ENCODE data around the gene DGLUCY.
"Not testable (repeated sequence)": the region's sequence is repeated elsewhere in the genome, so short reads cannot be mapped to it uniquely, and the experiment has no call there.

Gene DGLUCY

DNA sequence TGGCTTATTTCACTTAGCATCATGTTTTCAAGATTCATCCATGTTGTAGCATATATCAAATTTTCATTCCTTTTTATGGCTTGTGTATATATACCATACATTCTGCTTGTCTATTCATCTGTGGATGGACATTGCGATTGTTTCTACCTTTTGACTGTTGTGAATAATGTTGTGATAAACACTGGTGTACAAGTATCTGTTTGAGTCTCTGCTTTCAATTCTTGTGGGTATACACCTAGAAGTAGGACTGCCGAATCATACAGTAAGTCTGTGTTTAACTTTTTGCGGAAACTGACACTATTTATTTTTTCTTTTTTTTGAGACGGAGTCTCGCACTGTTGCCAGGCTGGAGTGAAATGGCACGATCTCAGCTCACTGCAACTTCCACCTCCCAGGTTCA lies 33.8 kb upstream of the DGLUCY start:
- TF ChIP-seq SUZ12 (IDR thresholded peaks at IDR 0.05; ENCODE audit: extremely low read depth, insufficient read depth, insufficient read length) (no peak), YY1 (IDR thresholded peaks at IDR 0.05; ENCODE audit: insufficient read depth, insufficient read length) (no peak), ZNF274 (IDR thresholded peaks at IDR 0.05; ENCODE audit: low read depth, low read length) (no peak)
- H3K4me1 ChIP-seq (ENCODE audit: insufficient read depth, insufficient read length) = no peaks in the 10 kb centered on the region

DNA sequence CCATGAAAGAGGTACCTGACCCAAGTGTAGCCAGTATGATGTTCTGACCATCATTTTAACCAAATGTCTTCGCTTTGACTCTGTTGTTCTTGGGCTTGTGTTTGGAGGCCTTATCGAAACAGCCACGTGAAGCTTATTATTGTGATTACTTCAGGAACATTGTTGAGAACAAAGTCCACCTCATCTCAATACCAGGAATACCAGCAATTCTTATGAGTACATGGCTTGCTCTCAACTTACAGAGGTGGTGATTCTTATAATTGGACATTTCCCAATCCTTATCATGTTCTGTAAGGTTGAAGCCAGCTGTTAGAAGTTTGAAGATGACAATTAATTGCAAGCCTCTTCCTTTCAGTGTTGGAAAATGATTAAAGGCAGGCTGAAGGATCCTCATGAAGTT lies 31.6 kb upstream of the DGLUCY start:
- TF ChIP-seq YY1 (IDR thresholded peaks at IDR 0.05; ENCODE audit: insufficient read depth, insufficient read length) (no peak), ZNF274 (IDR thresholded peaks at IDR 0.05; ENCODE audit: low read depth, low read length) (no peak), SUZ12 (IDR thresholded peaks at IDR 0.05; ENCODE audit: extremely low read depth, insufficient read depth, insufficient read length) (no peak)
- H3K9ac ChIP-seq (ENCODE audit: insufficient read length, low read depth) = no peak overlapping the region
- H3K27me3 ChIP-seq (ENCODE audit: insufficient read depth, insufficient read length) = no peaks in the 10 kb centered on the region
- no peak for DNase-seq (ENCODE audit: low read depth, low spot score)
- no peaks in the 10 kb centered on the region for H3K9me3 ChIP-seq (ENCODE audit: insufficient read depth, low read length)
- H3K4me1 ChIP-seq (ENCODE audit: insufficient read depth, insufficient read length) = no peaks in the 10 kb centered on the region
- no peaks in the 10 kb centered on the region for H3K36me3 ChIP-seq (ENCODE audit: insufficient read depth, insufficient read length, low read length)
- H3K4me3 ChIP-seq (ENCODE audit: insufficient read length, low read depth) = no peak overlapping the region

More for the DNA sequence above, 33.8 kb upstream of the DGLUCY start:
- Histone ChIP-seq H3K4me3 (ENCODE audit: insufficient read length, low read depth) (no peak overlapping the region), H3K36me3 (ENCODE audit: insufficient read depth, insufficient read length, low read length) (no peaks in the 10 kb centered on the region), H3K27me3 (ENCODE audit: insufficient read depth, insufficient read length) (no peaks in the 10 kb centered on the region), H3K9me3 (ENCODE audit: insufficient read depth, low read length) (no peaks in the 10 kb centered on the region), H3K9ac (ENCODE audit: insufficient read length, low read depth) (no peak overlapping the region)
- DNase-seq (ENCODE audit: low read depth, low spot score) = no peak

DNA sequence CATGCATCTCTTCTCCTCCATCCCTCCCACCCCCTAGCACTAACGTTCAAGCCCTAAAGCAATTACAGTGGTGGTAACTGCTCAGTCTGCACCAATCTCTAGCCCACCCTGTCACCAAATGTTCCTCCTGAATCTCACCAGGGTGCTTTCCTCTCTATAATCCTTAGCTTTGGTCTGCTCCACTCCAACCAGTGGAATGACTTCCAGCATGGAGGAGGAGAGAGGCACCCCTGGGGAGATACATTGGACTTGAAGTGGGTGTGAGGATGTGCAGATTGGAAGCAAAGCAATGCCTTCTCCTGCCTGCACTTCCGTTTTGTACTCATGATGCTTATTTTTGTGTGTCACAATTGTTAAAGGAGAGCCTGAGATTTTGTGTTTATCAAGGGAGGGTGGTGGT lies 29.4 kb upstream of the DGLUCY start:
- no peaks in the 10 kb centered on the region for H3K9me3 ChIP-seq (ENCODE audit: insufficient read depth, low read length)
- DNase-seq (ENCODE audit: low read depth, low spot score) = no peak
- no peaks in the 10 kb centered on the region for H3K27me3 ChIP-seq (ENCODE audit: insufficient read depth, insufficient read length)
- no peak for TF ChIP-seq ZNF274 (IDR thresholded peaks at IDR 0.05; ENCODE audit: low read depth, low read length)
- no peak for TF ChIP-seq SUZ12 (IDR thresholded peaks at IDR 0.05; ENCODE audit: extremely low read depth, insufficient read depth, insufficient read length)
- no peak for TF ChIP-seq YY1 (IDR thresholded peaks at IDR 0.05; ENCODE audit: insufficient read depth, insufficient read length)
- H3K36me3 ChIP-seq (ENCODE audit: insufficient read depth, insufficient read length, low read length) = no peaks in the 10 kb centered on the region
- no peaks in the 10 kb centered on the region for H3K4me1 ChIP-seq (ENCODE audit: insufficient read depth, insufficient read length)
- no peak overlapping the region for H3K4me3 ChIP-seq (ENCODE audit: insufficient read length, low read depth)
- no peak overlapping the region for H3K9ac ChIP-seq (ENCODE audit: insufficient read length, low read depth)

DNA sequence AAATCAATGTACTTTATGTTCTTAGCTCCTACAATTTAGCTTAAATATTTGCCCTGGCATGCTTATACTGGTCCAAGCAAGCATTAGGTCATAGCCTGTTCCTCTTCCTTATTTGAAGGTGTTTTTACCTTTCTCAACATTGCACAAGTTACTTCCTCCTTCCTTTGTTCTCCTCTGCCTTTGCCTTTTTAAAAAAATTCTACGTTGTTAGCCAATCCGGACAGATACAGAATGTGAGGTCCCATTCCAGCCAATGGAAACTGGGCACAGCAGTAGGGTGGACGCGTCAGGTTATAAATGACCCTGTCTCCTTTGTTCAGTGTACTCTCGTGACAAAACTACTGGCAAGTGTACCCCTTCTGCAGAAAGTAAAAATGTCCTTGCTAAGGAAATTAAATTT lies 26.4 kb upstream of the DGLUCY start:
- not testable (repeated sequence) for H3K9ac ChIP-seq (ENCODE audit: insufficient read length, low read depth); H3K9me3 ChIP-seq (ENCODE audit: insufficient read depth, low read length); H3K4me3 ChIP-seq (ENCODE audit: insufficient read length, low read depth); H3K36me3 ChIP-seq (ENCODE audit: insufficient read depth, insufficient read length, low read length); H3K27me3 ChIP-seq (ENCODE audit: insufficient read depth, insufficient read length); DNase-seq (ENCODE audit: low read depth, low spot score); H3K4me1 ChIP-seq (ENCODE audit: insufficient read depth, insufficient read length)

DNA sequence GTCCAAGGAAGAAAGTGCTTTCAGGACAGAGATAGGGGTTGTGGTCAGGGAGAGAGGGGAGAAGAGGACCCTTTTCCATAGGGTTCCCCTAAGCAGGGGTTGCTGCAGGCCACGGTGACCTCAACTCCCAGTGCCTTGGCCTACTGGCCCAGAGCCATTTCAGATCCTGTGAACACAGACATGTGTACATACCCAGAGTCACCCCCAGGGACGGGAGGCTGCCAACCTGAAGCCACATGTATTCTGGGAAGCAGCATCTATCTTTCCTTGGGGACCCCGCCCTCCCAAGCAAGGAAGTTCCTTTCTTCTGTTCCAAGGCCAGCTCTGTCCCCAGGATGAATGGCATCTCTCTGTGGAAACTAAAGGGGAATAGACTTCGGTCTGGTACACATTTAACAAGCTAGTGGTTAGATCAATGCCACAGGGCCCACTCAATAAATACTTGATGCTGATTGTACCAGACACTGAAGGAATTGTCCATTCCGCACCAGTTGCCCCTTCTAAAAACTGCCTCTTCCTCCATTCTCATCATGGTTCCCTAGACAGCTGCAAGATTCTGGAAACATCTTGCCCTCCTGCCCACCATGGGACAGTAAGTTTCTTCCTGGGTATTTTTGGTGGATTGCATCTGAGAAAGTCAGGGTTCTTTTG lies 25.2 kb upstream of the DGLUCY start:
- Histone ChIP-seq H3K27me3 (ENCODE audit: insufficient read depth, insufficient read length) (no peaks in the 10 kb centered on the region), H3K36me3 (ENCODE audit: insufficient read depth, insufficient read length, low read length) (no peaks in the 10 kb centered on the region), H3K9ac (ENCODE audit: insufficient read length, low read depth) (no peak overlapping the region), H3K4me1 (ENCODE audit: insufficient read depth, insufficient read length) (no peaks in the 10 kb centered on the region), H3K9me3 (ENCODE audit: insufficient read depth, low read length) (no peaks in the 10 kb centered on the region), H3K4me3 (ENCODE audit: insufficient read length, low read depth) (no peak overlapping the region)
- DNase-seq (ENCODE audit: low read depth, low spot score) = no peak
- TF ChIP-seq YY1 (IDR thresholded peaks at IDR 0.05; ENCODE audit: insufficient read depth, insufficient read length) = no peak
- no peak for TF ChIP-seq SUZ12 (IDR thresholded peaks at IDR 0.05; ENCODE audit: extremely low read depth, insufficient read depth, insufficient read length)
- TF ChIP-seq ZNF274 (IDR thresholded peaks at IDR 0.05; ENCODE audit: low read depth, low read length) = no peak

DNA sequence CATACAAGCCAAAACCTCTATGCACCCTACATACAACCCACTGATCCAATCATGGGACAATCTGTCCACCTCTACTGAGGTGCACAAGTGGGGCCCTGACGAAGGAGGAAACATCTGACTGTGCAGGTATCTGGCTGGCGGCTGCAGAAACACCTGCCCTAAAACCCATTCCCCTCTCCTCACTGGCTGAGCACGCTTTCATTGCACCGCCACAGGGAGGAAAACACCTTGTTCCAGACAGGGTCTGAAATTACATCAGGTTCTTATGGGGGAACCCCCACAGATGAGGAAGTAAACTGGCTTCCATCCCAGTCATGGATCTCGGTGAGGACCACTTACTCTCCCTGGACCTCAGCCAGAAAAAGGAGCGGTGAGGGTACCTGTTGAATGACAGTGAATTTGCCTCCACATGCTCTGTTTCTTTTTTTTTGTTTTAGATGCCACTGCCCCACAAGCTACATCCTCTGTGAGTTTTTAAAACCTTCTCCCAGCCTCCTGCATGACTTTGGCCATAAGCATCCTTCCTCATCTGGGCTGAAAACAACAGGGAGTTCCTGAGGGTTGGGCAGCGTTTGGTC lies 23.8 kb upstream of the DGLUCY start:
- DNase-seq (ENCODE audit: low read depth, low spot score) = no peak
- no peaks in the 10 kb centered on the region for H3K27me3 ChIP-seq (ENCODE audit: insufficient read depth, insufficient read length)
- TF ChIP-seq ZNF274 (IDR thresholded peaks at IDR 0.05; ENCODE audit: low read depth, low read length) (no peak), YY1 (IDR thresholded peaks at IDR 0.05; ENCODE audit: insufficient read depth, insufficient read length) (no peak), SUZ12 (IDR thresholded peaks at IDR 0.05; ENCODE audit: extremely low read depth, insufficient read depth, insufficient read length) (no peak)

DNA sequence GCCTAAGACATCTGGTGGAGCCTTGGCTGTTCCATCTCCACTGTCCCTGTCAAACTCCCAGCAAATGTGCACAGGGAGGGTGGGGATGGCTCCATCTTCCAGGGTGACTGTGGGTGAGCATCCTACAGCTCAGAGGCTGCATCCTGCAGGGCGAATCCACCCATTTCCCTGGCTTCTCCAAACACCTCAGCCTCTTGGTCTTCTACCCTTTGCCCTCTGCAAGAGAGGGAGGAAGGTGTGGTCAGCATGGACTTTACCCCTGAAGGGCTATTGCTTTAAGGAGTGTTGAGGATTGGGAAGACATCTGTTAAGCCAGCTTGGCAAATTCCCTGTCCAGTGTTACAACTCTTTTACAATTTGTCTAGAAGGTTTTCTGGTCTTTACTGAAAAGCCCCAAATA lies 23.1 kb upstream of the DGLUCY start:
- DNase-seq (ENCODE audit: low read depth, low spot score) = no peak
- Histone ChIP-seq H3K27me3 (ENCODE audit: insufficient read depth, insufficient read length) (no peaks in the 10 kb centered on the region), H3K4me1 (ENCODE audit: insufficient read depth, insufficient read length) (no peaks in the 10 kb centered on the region), H3K9ac (ENCODE audit: insufficient read length, low read depth) (no peak overlapping the region), H3K4me3 (ENCODE audit: insufficient read length, low read depth) (no peak overlapping the region), H3K36me3 (ENCODE audit: insufficient read depth, insufficient read length, low read length) (no peaks in the 10 kb centered on the region), H3K9me3 (ENCODE audit: insufficient read depth, low read length) (no peaks in the 10 kb centered on the region)
- TF ChIP-seq ZNF274 (IDR thresholded peaks at IDR 0.05; ENCODE audit: low read depth, low read length) = no peak
- TF ChIP-seq YY1 (IDR thresholded peaks at IDR 0.05; ENCODE audit: insufficient read depth, insufficient read length) = no peak
- TF ChIP-seq SUZ12 (IDR thresholded peaks at IDR 0.05; ENCODE audit: extremely low read depth, insufficient read depth, insufficient read length) = no peak

More for the DNA sequence above, 23.8 kb upstream of the DGLUCY start:
- Histone ChIP-seq H3K9ac (ENCODE audit: insufficient read length, low read depth) (no peak overlapping the region), H3K4me1 (ENCODE audit: insufficient read depth, insufficient read length) (no peaks in the 10 kb centered on the region), H3K36me3 (ENCODE audit: insufficient read depth, insufficient read length, low read length) (no peaks in the 10 kb centered on the region), H3K9me3 (ENCODE audit: insufficient read depth, low read length) (no peaks in the 10 kb centered on the region), H3K4me3 (ENCODE audit: insufficient read length, low read depth) (no peak overlapping the region)

Measured in NT2/D1 (cell line).